KMS-11 (cell line): Measurements from ENCODE around the gene ZNF668.

ENCODE experiments used
- H2AFZ ChIP-seq: fragments of 200-600 bp; sonication (generic); 2 replicates; pipeline ENCODE4 v1.6.1; 2016; ENCODE audit warnings: antibody characterized with exemption, mixed run types, low read depth
- H3K27ac ChIP-seq: fragments of 200-600 bp; sonication (generic); 2 replicates; pipeline ENCODE4 v1.6.1; 2016; ENCODE audit warnings: mild to moderate bottlenecking, mixed run types
- H3K27me3 ChIP-seq: fragments of 200-600 bp; sonication (generic); 2 replicates; pipeline ENCODE4 v1.6.1; 2017; ENCODE audit warnings: mild to moderate bottlenecking, low read depth, mixed run types, moderate library complexity; ENCODE audit not compliant: insufficient read depth
- H3K36me3 ChIP-seq: fragments of 200-600 bp; sonication (generic); 2 replicates; pipeline ENCODE4 v1.6.1; 2017; ENCODE audit warnings: mild to moderate bottlenecking, mixed run types; ENCODE audit not compliant: insufficient read depth
- H3K4me1 ChIP-seq: fragments of 200-600 bp; sonication (generic); 2 replicates; pipeline ENCODE4 v1.6.1; 2016; ENCODE audit warnings: mild to moderate bottlenecking, low read depth, mixed run types; ENCODE audit not compliant: poor library complexity, severe bottlenecking
- H3K4me2 ChIP-seq: fragments of 200-600 bp; sonication (generic); 2 replicates; pipeline ENCODE4 v1.7.0; 2016; ENCODE audit warnings: mild to moderate bottlenecking, mixed run types
- H3K4me3 ChIP-seq: fragments of 200-600 bp; sonication (generic); IDR thresholded peaks from 2 replicates; pipeline ENCODE4 v1.6.1; 2017; ENCODE audit warnings: low read depth, low read length, mixed read lengths; ENCODE audit not compliant: insufficient read depth
- H3K79me2 ChIP-seq: fragments of 200-600 bp; sonication (generic); 2 replicates; pipeline ENCODE4 v1.6.1; 2016; ENCODE audit warnings: low read depth, mixed run types; ENCODE audit not compliant: insufficient read depth
- H3K9ac ChIP-seq: fragments of 200-600 bp; sonication (generic); 2 replicates; pipeline ENCODE4 v1.6.1; 2016; ENCODE audit warnings: mild to moderate bottlenecking, mixed run types
- H4K20me1 ChIP-seq: fragments of 200-600 bp; sonication (generic); 2 replicates; pipeline ENCODE4 v1.6.1; 2016; ENCODE audit warnings: mild to moderate bottlenecking, mixed run types; ENCODE audit not compliant: insufficient read depth
- TF ChIP-seq, protein P1 (sequence below): fragments of 200-600 bp; sonication (generic); conservative IDR thresholded peaks from 2 replicates; pipeline ENCODE4 v1.6.1; 2017; ENCODE audit warnings: low read depth, mild to moderate bottlenecking, antibody characterized with exemption, low read length, moderate library complexity, mixed read lengths

The ZNF668 gene

DNA sequence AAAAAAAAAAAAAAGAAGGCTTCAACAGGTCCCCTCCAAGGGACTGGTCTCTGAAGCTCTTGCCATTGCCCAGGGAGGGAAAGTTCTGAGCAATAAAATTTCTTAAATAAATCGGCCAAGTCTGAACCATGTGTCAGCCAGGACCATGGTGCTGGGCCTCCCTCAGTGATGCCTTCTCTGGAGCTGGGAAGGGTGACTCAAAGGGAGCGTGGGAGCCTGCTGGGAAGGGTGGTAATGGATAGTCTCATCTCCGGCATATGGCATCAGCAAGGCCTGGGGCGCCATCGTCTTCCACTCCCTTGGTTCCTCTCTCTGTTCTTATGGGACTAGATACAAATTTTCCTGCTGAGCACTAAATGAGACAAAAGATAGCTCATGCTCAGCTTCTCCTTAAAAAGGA is 18.3 kb upstream of the ZNF668 start:
- H3K4me1 ChIP-seq: peaks cover 21% of the 10 kb centered on the region
- H2AFZ ChIP-seq: no peak overlapping the region
- peaks cover 21% of the 10 kb centered on the region; the same call in 1 of the 2 replicates for H3K79me2 ChIP-seq
- no peaks in the 10 kb centered on the region for H3K36me3 ChIP-seq
- TF ChIP-seq, protein P1, sequence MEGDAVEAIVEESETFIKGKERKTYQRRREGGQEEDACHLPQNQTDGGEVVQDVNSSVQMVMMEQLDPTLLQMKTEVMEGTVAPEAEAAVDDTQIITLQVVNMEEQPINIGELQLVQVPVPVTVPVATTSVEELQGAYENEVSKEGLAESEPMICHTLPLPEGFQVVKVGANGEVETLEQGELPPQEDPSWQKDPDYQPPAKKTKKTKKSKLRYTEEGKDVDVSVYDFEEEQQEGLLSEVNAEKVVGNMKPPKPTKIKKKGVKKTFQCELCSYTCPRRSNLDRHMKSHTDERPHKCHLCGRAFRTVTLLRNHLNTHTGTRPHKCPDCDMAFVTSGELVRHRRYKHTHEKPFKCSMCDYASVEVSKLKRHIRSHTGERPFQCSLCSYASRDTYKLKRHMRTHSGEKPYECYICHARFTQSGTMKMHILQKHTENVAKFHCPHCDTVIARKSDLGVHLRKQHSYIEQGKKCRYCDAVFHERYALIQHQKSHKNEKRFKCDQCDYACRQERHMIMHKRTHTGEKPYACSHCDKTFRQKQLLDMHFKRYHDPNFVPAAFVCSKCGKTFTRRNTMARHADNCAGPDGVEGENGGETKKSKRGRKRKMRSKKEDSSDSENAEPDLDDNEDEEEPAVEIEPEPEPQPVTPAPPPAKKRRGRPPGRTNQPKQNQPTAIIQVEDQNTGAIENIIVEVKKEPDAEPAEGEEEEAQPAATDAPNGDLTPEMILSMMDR: no peak
- no peak overlapping the region for H3K27ac ChIP-seq
- no peaks in the 10 kb centered on the region for H4K20me1 ChIP-seq
- H3K4me3 ChIP-seq: no peak overlapping the region
- no peaks in the 10 kb centered on the region for H3K27me3 ChIP-seq
- H3K4me2 ChIP-seq: no peak overlapping the region
- no peak overlapping the region for H3K9ac ChIP-seq

GRCh38 chr16:31090540-31090939 is 16.5 kb upstream of the ZNF668 start:
- TF ChIP-seq, protein P1: no peak
- H2AFZ ChIP-seq: no peak overlapping the region
- H3K9ac ChIP-seq: no peak overlapping the region
- H3K4me2 ChIP-seq: no peak overlapping the region
- peaks cover 21% of the 10 kb centered on the region; the same call in 1 of the 2 replicates for H3K79me2 ChIP-seq
- H3K36me3 ChIP-seq: no peaks in the 10 kb centered on the region
- no peaks in the 10 kb centered on the region for H3K27me3 ChIP-seq
- no peak overlapping the region for H3K27ac ChIP-seq
- peaks cover 12% of the 10 kb centered on the region for H3K4me1 ChIP-seq
- H3K4me3 ChIP-seq: no peak overlapping the region
- no peaks in the 10 kb centered on the region for H4K20me1 ChIP-seq

DNA sequence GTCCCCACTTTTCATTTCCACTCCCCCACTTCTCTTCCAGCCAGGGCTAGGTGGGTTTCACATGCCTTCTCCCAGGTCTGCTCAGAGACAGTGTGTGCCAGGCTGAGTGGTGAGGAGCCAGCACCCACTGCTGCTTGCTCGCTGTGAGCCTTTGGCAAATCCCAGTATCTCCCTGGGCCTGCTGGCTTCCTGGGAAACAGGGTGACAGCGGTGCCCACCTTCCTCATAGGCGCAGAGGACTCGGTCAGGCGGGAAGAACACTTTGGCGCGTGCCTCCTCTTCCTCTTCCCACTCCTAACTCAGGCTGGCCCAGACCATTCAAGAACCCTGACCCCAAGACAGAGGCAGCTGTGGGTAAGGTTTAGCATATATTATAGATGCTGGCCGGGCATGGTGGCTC is 15.2 kb upstream of the ZNF668 start:
- Histone ChIP-seq H3K36me3 (no peaks in the 10 kb centered on the region), H3K27ac (no peak overlapping the region)
- TF ChIP-seq, protein P1: no peak

DNA sequence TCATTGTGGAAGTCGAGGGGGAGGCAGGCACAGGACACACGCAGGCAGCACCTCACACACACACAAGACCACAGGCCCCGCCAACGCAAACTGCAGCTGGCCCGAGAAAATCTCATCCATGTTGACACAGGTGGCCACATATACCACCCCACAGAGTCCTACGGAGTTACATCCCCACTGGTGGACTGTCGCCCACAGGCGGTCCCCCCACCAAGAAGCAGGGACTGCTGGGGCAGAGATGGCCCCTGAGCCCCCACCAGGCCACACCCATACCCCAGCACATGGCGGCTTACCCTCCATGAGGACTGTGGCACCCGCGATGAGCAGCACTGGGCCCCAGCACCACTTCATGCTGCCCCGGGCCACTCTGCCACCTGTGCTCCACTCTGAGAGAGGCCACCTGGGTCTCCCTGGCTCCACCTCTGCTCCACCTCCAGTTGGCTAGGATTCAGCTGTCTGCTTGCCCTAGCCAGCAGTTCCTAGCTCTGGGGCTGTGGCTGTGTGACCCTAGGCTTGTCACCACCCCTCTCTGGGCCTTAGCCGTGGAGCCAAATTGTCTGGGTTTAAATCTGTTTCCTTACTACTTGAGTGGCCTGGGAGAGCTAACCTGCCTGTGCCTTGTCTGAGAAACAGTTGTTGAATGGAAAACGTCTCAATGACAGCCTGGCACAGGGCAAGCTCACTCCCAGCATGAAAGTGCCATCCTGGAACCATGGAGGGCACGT is 14.6 kb upstream of the ZNF668 start, which contains the start of gene PRSS53:
Gene PRSS53 (minus strand): TSS at position 485 of the 725 bp plus-strand sequence. CDS start 134 bp downstream, at position 351.
- Histone ChIP-seq H3K79me2 (peaks cover 13% of the 10 kb centered on the region; the same call in 1 of the 2 replicates), H3K4me2 (no peak within 1 kb of the TSS), H4K20me1 (no peaks in the 10 kb centered on the region), H3K27me3 (no peaks in the 10 kb centered on the region), H2AFZ (no peak within 1 kb of the TSS), H3K27ac (no peak within 1 kb of the TSS), H3K9ac (no peak within 1 kb of the TSS), H3K4me1 (peaks cover 4% of the 10 kb centered on the region), H3K4me3 (no peak within 1 kb of the TSS), H3K36me3 (no peaks in the 10 kb centered on the region)
- TF ChIP-seq, protein P1: no peak

More for the DNA sequence above, 15.2 kb upstream of the ZNF668 start:
- Histone ChIP-seq H3K4me3 (no peak overlapping the region), H3K9ac (no peak overlapping the region), H3K4me2 (no peak overlapping the region), H3K4me1 (peaks cover 6% of the 10 kb centered on the region), H2AFZ (no peak overlapping the region), H3K27me3 (no peaks in the 10 kb centered on the region), H3K79me2 (peaks cover 19% of the 10 kb centered on the region; the same call in 1 of the 2 replicates), H4K20me1 (no peaks in the 10 kb centered on the region)
